ENCODE results near the gene DGKQ.

DGKQ gene

GRCh38 chr4:963276-964225, 9.8 kb downstream of the DGKQ start:
- no peaks in the 10 kb centered on the region for H3K4me1 ChIP-seq (ENCODE audit: low read length)
- H4K20me1 ChIP-seq (ENCODE audit: insufficient read depth, low read length): no peaks in the 10 kb centered on the region
- H3K9me2 ChIP-seq (replicated peaks; ENCODE audit: insufficient read depth, low read length): no peaks in the 10 kb centered on the region
- TF ChIP-seq EZH2phosphoT487 (IDR thresholded peaks at IDR 0.05; ENCODE audit: low read length) (no peak), EZH2 (optimal IDR thresholded peaks at IDR 0.05; ENCODE audit: low read depth, low read length) (no peak), CTCF (IDR thresholded peaks at IDR 0.05; ENCODE audit: low read length) (no peak)
- no peak overlapping the region for H3K4me3 ChIP-seq (ENCODE audit: low read length)
- H2AFZ ChIP-seq (ENCODE audit: low read length): no peak overlapping the region
- no peak overlapping the region for H3K4me2 ChIP-seq (ENCODE audit: low read depth, low read length)
- H3K9ac ChIP-seq (ENCODE audit: low read length): no peak overlapping the region
- no peaks in the 10 kb centered on the region for H3K36me3 ChIP-seq (replicated peaks; ENCODE audit: insufficient read depth, low read length)
- H3K9me3 ChIP-seq (replicated peaks; ENCODE audit: insufficient read depth, low read length): no peaks in the 10 kb centered on the region
- no peaks in the 10 kb centered on the region for H3K27me3 ChIP-seq (replicated peaks; ENCODE audit: insufficient read depth, low read length)
- no peak overlapping the region for H3K27ac ChIP-seq (ENCODE audit: low read length)
- H3K79me2 ChIP-seq (ENCODE audit: low read length): no peaks in the 10 kb centered on the region
- DNase-seq: no peak
- H3F3A ChIP-seq (ENCODE audit: insufficient read depth, low read length): no peaks in the 10 kb centered on the region

- Histone ChIP-seq H3K9me2 (replicated peaks; ENCODE audit: insufficient read depth, low read length) (no peaks in the 10 kb centered on the region), H3K9ac (ENCODE audit: low read length) (no peak overlapping the region), H3K36me3 (replicated peaks; ENCODE audit: insufficient read depth, low read length) (no peaks in the 10 kb centered on the region), H3K4me2 (ENCODE audit: low read depth, low read length) (no peak overlapping the region), H4K20me1 (ENCODE audit: insufficient read depth, low read length) (no peaks in the 10 kb centered on the region), H3K27ac (ENCODE audit: low read length) (no peak overlapping the region), H3K79me2 (ENCODE audit: low read length) (no peaks in the 10 kb centered on the region), H3K4me1 (ENCODE audit: low read length) (no peaks in the 10 kb centered on the region), H2AFZ (ENCODE audit: low read length) (no peak overlapping the region), H3K9me3 (replicated peaks; ENCODE audit: insufficient read depth, low read length) (no peaks in the 10 kb centered on the region), H3F3A (ENCODE audit: insufficient read depth, low read length) (no peaks in the 10 kb centered on the region), H3K27me3 (replicated peaks; ENCODE audit: insufficient read depth, low read length) (no peaks in the 10 kb centered on the region), H3K4me3 (ENCODE audit: low read length) (no peak overlapping the region)
- no peak for DNase-seq
- TF ChIP-seq EZH2 (optimal IDR thresholded peaks at IDR 0.05; ENCODE audit: low read depth, low read length) (no peak), EZH2phosphoT487 (IDR thresholded peaks at IDR 0.05; ENCODE audit: low read length) (no peak), CTCF (IDR thresholded peaks at IDR 0.05; ENCODE audit: low read length) (no peak)
Measured at GRCh38 chr4:962231-963208, 10.8 kb downstream of the DGKQ start.

GRCh38 chr4:961351-962230, 11.8 kb downstream of the DGKQ start:
- Histone ChIP-seq H3K79me2 (ENCODE audit: low read length) (no peaks in the 10 kb centered on the region), H3K27ac (ENCODE audit: low read length) (no peak overlapping the region), H3K27me3 (replicated peaks; ENCODE audit: insufficient read depth, low read length) (no peaks in the 10 kb centered on the region), H2AFZ (ENCODE audit: low read length) (no peak overlapping the region), H4K20me1 (ENCODE audit: insufficient read depth, low read length) (no peaks in the 10 kb centered on the region), H3K36me3 (replicated peaks; ENCODE audit: insufficient read depth, low read length) (no peaks in the 10 kb centered on the region), H3K9ac (ENCODE audit: low read length) (no peak overlapping the region), H3K4me3 (ENCODE audit: low read length) (no peak overlapping the region), H3K4me2 (ENCODE audit: low read depth, low read length) (no peak overlapping the region), H3K4me1 (ENCODE audit: low read length) (no peaks in the 10 kb centered on the region), H3K9me2 (replicated peaks; ENCODE audit: insufficient read depth, low read length) (no peaks in the 10 kb centered on the region), H3F3A (ENCODE audit: insufficient read depth, low read length) (no peaks in the 10 kb centered on the region), H3K9me3 (replicated peaks; ENCODE audit: insufficient read depth, low read length) (no peaks in the 10 kb centered on the region)
- no peak for DNase-seq
- TF ChIP-seq EZH2 (optimal IDR thresholded peaks at IDR 0.05; ENCODE audit: low read depth, low read length) (no peak), CTCF (IDR thresholded peaks at IDR 0.05; ENCODE audit: low read length) (no peak), EZH2phosphoT487 (IDR thresholded peaks at IDR 0.05; ENCODE audit: low read length) (no peak)
